OCI-LY1 (cell line): ENCODE results near the gene TNFSF4.
A peak's percentile ranks its signal among the peaks of the same experiment; 100 is the strongest.

ENCODE experiments used
- H2AFZ ChIP-seq: fragments of 200-600 bp; sonication (generic), shearing (Covaris generic); 2 replicates; pipeline ENCODE4 v1.6.0; 2014; ENCODE audit warnings: antibody characterized with exemption, mild to moderate bottlenecking, low read length
- H3F3A ChIP-seq: fragments of 200-600 bp; sonication (generic), shearing (Covaris generic); 2 replicates; pipeline ENCODE4 v1.6.0; 2014; ENCODE audit warnings: mild to moderate bottlenecking, antibody characterized with exemption, low read length, moderate library complexity; ENCODE audit not compliant: insufficient read depth
- H3K27ac ChIP-seq: fragments of 200-600 bp; sonication (generic); 2 replicates; pipeline ENCODE4 v1.5.1; 2014; ENCODE audit warnings: low read length, mixed run types, mild to moderate bottlenecking, low read depth; ENCODE audit not compliant: poor library complexity, severe bottlenecking
- H3K27me3 ChIP-seq: fragments of 200-600 bp; sonication (generic); 2 replicates; pipeline ENCODE4 v1.6.0; 2014; ENCODE audit warnings: antibody characterized with exemption, mild to moderate bottlenecking, low read length, moderate library complexity; ENCODE audit not compliant: insufficient read depth
- H3K36me3 ChIP-seq: fragments of 200-600 bp; sonication (generic); 2 replicates; pipeline ENCODE4 v1.6.1; 2014; ENCODE audit warnings: mild to moderate bottlenecking, antibody characterized with exemption, low read length, moderate library complexity, mixed read lengths; ENCODE audit not compliant: insufficient read depth
- H3K4me1 ChIP-seq: fragments of 200-600 bp; sonication (generic); 2 replicates; pipeline ENCODE4 v1.5.1; 2014; ENCODE audit warnings: mild to moderate bottlenecking, low read length, moderate library complexity; ENCODE audit not compliant: insufficient read depth, severe bottlenecking
- H3K4me2 ChIP-seq: fragments of 200-600 bp; sonication (generic), shearing (Covaris generic); 2 replicates; pipeline ENCODE4 v1.6.1; 2014; ENCODE audit warnings: low read length
- H3K4me3 ChIP-seq: fragments of 200-600 bp; sonication (generic); 2 replicates; pipeline ENCODE4 v1.5.1; 2014; ENCODE audit warnings: low read length, low read depth, mild to moderate bottlenecking, mixed read lengths; ENCODE audit not compliant: poor library complexity, severe bottlenecking
- H3K79me2 ChIP-seq: fragments of 200-600 bp; shearing (Covaris generic); 2 replicates; pipeline ENCODE4 v1.6.1; 2016; ENCODE audit warnings: mixed run types, low read length, mixed read lengths; ENCODE audit not compliant: insufficient read depth
- H3K9ac ChIP-seq: fragments of 200-600 bp; sonication (generic), shearing (Covaris generic); 2 replicates; pipeline ENCODE4 v1.6.1; 2014; ENCODE audit warnings: mild to moderate bottlenecking, low read length, mixed read lengths
- H3K9me2 ChIP-seq: fragments of 200-600 bp; sonication (generic), shearing (Covaris generic); 2 replicates; pipeline ENCODE4 v1.6.1; 2014; ENCODE audit warnings: low read depth, mild to moderate bottlenecking, low read length, mixed read lengths
- H3K9me3 ChIP-seq: fragments of 200-600 bp; shearing (Covaris generic); 2 replicates; pipeline ENCODE4 v1.6.1; 2014; ENCODE audit warnings: low read length, mixed read lengths
- H4K20me1 ChIP-seq: fragments of 200-600 bp; sonication (generic), shearing (Covaris generic); 2 replicates; pipeline ENCODE4 v1.6.0; 2016; ENCODE audit warnings: mild to moderate bottlenecking, low read length; ENCODE audit not compliant: insufficient read depth
- CTCF ChIP-seq: fragments of 200-600 bp; sonication (generic), shearing (Covaris generic); IDR thresholded peaks from 2 replicates; pipeline ENCODE4 v1.5.1; 2017; ENCODE audit warnings: mild to moderate bottlenecking, antibody characterized with exemption, low read length, moderate library complexity, mixed read lengths
- EZH2 ChIP-seq: fragments of 200-600 bp; sonication (generic), shearing (Covaris generic); IDR thresholded peaks from 2 replicates; pipeline ENCODE4 v1.8.0; 2017; ENCODE audit warnings: borderline replicate concordance, mixed run types, mild to moderate bottlenecking, antibody characterized with exemption, low read length, moderate library complexity, mixed read lengths

The TNFSF4 gene

GRCh38 chr1:173206816-173207568 lies at the start of gene TNFSF4:
TNFSF4 (minus strand) TSS chr1:173207331; CDS start chr1:173207176, 155 bp downstream.
- H3K9ac ChIP-seq = no peak within 1 kb of the TSS
- no peaks in the 10 kb centered on the region for H3K79me2 ChIP-seq
- no peak within 1 kb of the TSS for H3K4me2 ChIP-seq
- no peak within 1 kb of the TSS for H3K4me3 ChIP-seq
- H2AFZ ChIP-seq = no peak within 1 kb of the TSS
- H3F3A ChIP-seq = no peaks in the 10 kb centered on the region
- H3K9me2 ChIP-seq = no peaks in the 10 kb centered on the region
- H3K4me1 ChIP-seq = peaks cover 6% of the 10 kb centered on the region
- no peaks in the 10 kb centered on the region for H3K9me3 ChIP-seq
- no peaks in the 10 kb centered on the region for H4K20me1 ChIP-seq
- H3K36me3 ChIP-seq = no peaks in the 10 kb centered on the region
- H3K27me3 ChIP-seq = no peaks in the 10 kb centered on the region
- no peak within 1 kb of the TSS for H3K27ac ChIP-seq
- TF ChIP-seq CTCF (no peak), EZH2 (no peak)

- Histone ChIP-seq H3K9me3 (no peaks in the 10 kb centered on the region), H3K79me2 (no peaks in the 10 kb centered on the region), H3K4me3 (no peak overlapping the region), H3K9ac (no peak overlapping the region), H3K4me2 (no peak overlapping the region), H2AFZ (no peak overlapping the region), H3K27ac (no peak overlapping the region), H3K27me3 (no peaks in the 10 kb centered on the region), H3K9me2 (no peaks in the 10 kb centered on the region), H3F3A (no peaks in the 10 kb centered on the region), H3K36me3 (no peaks in the 10 kb centered on the region), H4K20me1 (no peaks in the 10 kb centered on the region), H3K4me1 (no peaks in the 10 kb centered on the region)
- TF ChIP-seq CTCF = peak; percentile 93
- no peak for TF ChIP-seq EZH2
These were observed 48.2 kb upstream of the TNFSF4 start for GRCh38 chr1:173255214-173255813.

- H3F3A ChIP-seq = no peaks in the 10 kb centered on the region
- no peaks in the 10 kb centered on the region for H3K27me3 ChIP-seq
- H3K9ac ChIP-seq = no peak overlapping the region
- no peaks in the 10 kb centered on the region for H3K36me3 ChIP-seq
- TF ChIP-seq CTCF = no peak
- TF ChIP-seq EZH2 = no peak
- H3K9me3 ChIP-seq = no peaks in the 10 kb centered on the region
- H3K27ac ChIP-seq = no peak overlapping the region
- no peaks in the 10 kb centered on the region for H3K79me2 ChIP-seq
- no peaks in the 10 kb centered on the region for H3K9me2 ChIP-seq
- H2AFZ ChIP-seq = no peak overlapping the region
- no peak overlapping the region for H3K4me2 ChIP-seq
- H3K4me1 ChIP-seq = no peaks in the 10 kb centered on the region
- H4K20me1 ChIP-seq = no peaks in the 10 kb centered on the region
- no peak overlapping the region for H3K4me3 ChIP-seq
These were observed 45.9 kb upstream of the TNFSF4 start for GRCh38 chr1:173253046-173253445.
